ENCODE results near the gene OCEL1.
A peak's percentile ranks its signal among the peaks of the same experiment; 100 is the strongest.
"Not testable (repeated sequence)": the region's sequence is repeated elsewhere in the genome, so short reads cannot be mapped to it uniquely, and the experiment has no call there.

Gene OCEL1, protein sequence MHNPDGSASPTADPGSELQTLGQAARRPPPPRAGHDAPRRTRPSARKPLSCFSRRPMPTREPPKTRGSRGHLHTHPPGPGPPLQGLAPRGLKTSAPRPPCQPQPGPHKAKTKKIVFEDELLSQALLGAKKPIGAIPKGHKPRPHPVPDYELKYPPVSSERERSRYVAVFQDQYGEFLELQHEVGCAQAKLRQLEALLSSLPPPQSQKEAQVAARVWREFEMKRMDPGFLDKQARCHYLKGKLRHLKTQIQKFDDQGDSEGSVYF

DNA sequence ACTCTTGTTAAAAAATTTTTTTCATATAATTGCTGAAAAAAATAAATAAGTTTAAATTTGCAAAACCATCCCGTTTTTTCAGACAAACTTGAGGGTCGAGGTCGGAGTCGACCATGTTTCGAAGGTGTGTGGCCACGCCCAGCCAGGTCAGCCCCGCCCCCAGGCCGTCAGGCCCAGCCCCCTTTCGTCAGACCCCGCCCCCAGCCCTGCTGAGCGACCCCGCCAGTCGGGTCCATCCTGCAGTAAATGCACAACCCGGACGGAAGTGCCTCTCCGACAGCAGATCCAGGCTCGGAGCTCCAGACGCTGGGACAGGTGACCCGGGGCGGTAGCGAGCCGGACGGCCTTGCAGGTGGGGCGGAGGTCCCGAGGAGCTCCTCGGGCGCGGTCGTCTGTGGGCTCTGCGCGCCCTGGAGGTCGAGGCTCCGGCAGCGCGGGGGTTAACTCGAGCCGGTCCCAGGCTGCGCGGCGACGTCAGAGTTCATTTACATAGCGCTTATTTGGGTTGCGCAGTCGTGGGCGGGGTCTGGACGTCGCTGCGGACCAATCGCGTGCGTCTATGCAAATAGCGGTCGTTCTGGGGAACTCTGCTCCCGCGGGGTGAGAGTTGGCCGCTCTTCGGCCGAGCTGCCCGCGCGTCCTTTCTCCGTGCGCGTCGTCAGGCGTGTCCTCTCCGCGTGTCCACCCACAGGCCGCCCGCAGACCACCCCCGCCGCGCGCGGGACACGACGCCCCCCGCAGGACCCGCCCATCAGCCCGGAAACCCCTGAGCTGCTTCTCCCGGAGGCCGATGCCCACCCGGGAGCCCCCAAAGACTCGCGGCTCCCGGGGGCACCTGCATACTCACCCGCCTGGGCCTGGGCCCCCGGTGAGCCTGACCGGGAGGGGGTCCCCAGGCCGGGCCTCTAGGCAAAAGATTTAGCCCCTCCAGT is at the start of gene OCEL1:
TSS of gene OCEL1 (plus strand) at position 225 of the 932 bp plus-strand sequence. CDS start at position 247, 22 bp downstream.
- peak; percentile 98 for DNase-seq

DNA sequence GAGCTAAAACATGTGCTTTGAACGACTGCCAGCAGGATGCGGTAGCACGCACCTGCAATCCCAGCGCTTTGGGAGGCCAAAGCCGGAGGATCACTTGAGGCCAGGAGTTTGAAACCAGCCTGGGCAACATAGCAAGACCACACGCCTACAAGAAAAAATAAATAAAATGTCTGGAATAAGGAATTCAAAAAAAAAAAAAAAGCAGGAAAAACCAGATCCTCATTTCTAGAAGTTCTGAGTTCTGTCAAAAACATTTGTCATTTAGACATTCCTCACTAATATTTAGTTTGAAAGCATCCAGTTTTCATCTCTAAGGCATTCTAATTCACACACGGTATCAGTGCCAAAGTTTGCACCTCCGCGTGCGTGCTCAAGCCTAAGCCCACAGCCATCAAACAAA is 47.7 kb upstream of the OCEL1 start:
- no peak for DNase-seq

DNA sequence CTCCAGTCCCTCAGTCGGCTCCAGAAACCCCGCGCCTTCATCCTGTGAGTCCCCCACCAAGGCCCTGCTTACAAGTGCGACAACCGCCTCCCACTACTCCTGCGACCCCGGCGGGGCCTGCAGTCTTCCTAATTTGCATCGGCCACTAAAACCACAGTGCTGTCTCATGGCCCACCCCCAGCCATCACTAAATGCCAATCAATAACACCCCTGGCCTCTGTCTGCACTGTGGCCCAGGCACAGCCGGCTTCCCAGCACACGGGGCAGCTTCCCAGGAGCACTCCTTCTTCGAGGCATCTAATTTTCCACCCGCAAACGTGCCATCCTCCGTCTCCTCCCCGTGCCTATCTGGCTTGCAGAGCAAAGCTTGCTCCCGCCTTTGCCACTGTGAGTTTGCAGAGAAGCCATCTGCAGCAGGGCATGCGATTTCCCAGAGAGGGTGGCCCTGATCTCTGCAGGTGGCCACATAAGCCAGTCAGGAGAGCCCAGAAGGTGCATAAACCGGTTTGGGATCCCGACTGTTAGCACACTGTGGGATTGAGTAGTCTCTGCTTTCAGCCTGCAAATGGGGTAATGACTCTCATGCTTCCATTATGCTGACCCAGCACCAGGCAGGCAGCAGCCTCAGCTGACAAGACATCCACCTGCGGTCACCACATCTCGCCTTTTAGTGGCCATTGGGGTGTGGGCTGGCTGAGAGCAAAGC is 44.9 kb upstream of the OCEL1 start:
- DNase-seq: no peak

DNA sequence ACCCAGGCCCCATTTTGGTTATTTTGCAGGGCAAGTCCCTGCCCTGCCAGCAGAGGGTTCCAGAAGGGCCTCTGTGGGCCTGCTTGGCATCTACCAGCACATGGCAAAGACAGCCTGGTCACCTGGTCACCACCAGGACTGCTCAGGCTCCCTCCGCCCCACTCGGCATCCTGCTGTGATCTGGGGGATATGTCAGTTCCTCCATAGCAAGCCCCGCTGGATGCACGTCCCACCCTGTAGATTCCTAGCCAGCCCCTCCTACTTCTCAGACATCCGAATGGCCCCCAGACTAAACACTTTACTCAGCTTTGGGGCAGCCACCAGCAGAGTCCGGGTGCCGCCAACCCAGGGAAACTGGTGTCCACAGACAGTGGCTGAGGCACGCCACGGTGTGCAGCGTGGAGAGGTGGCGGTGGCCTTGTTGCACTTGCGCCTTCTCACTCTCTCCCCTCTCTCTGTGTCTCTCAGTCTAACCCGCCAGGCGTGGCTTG is 42.7 kb upstream of the OCEL1 start:
- peak; percentile 49 for DNase-seq

DNA sequence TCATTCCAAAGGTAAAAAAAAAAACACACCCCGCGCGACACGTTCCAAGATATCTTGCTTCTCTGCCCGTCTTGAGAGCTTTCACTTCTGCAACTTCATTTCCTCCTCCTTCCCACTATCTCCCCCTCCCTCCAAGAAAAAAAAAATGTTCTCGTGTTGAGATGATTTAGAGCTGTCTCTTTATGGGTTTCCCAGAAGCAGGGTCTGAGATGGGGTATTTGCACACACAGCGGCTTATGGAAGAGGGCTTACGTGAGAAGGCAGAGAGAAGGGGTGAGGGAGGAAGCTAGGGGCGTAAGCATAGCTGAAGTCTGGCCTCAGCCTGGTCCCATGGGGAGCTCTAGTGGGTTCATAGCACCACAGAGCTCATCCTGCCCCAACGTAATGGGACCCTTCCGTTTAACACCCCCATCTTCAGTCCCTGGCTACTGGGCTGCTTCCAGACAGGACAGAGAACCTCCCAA is 42.1 kb upstream of the OCEL1 start:
- peak; percentile 46 for DNase-seq

DNA sequence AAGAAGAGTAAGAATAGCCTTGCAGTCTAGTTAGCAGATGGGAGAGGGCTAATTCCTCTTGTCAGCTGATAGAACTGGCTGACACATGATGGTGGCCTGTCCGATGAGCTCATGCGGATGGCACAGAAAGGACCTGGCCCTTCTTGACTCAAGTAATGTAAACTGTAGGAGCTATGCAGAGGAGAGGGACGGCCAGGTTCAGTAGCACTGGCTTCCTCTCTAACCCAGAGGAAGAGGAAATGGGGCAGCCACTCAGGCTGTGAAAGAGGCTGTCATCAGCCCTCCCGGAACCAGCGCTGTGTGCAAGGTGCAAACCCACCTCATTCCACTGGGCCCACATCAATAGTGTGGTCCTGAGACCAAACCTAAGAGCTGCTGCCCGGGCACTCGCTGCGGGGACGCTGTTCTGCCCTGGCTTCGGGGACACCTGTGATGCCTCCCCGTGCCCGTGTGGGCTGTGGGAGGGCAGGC is 41.6 kb upstream of the OCEL1 start:
- DNase-seq: peak; percentile 76

DNA sequence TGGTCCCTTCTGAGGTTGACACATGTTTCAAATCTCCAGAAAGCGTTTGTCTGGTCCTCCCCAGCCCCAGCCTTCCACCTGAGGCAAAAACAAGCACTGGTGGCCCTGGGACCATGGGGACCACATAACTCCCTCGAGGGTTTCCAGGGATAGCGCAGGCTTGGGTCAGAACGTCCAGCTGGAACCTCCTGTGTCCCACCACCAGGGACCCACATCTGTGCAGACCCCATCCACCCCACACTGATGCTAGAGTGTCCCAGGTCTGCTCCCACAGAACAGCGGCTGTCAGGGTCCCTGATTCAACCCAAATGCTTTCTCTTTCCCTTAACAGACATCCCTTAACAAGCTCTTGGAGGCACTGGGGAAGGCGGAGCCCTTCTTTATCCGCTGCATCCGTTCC is 40.4 kb upstream of the OCEL1 start:
- no peak for DNase-seq

DNA sequence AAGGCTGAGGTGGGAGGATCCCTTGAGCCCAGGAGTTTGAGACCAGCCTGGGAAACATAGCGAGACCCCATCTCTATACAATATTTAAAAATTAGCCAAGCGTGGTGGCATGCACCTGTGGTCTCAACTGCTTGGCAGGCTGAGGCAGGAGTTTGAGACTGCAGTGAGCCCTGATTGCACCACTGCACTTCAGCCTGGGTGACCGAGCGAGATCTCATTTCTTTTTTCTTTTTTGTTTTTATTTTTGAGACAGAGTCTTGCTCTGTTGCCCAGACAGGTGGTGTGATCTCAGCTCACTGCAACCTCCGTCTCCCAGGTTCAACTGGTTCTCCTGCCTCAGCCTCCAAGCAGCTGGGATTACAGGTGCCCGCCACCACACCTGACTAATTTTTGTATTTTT is 34.3 kb upstream of the OCEL1 start:
- DNase-seq: not testable (repeated sequence)

DNA sequence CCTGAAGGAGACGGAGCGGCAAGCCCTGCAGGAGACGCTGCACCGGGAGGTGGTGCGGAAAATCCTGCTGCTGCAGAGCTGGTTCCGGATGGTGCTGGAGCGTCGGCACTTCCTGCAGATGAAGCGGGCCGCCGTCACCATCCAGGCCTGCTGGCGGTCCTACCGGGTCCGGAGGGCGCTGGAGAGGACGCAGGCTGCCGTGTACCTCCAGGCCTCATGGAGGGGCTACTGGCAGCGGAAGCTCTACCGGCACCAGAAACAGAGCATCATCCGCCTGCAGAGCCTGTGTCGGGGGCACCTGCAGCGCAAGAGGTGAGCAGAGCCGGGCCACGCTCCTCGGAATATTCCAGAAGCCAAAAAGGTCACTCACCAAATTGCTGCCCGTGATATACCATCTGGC is 33.3 kb upstream of the OCEL1 start:
- DNase-seq: no peak

DNA sequence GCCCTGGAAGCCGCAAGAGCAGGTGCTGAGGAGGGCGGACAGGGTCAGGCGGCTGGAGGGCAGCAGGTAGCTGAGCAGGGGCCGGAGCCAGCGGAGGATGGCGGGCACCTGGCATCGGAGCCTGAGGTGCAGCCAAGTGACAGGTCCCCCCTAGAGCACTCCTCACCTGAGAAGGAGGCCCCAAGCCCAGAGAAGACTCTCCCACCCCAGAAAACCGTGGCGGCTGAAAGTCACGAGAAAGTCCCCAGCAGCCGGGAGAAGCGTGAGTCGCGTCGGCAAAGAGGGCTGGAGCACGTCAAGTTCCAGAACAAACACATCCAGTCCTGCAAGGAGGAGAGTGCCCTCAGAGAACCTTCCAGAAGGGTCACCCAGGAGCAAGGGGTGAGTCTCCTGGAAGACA is 31.4 kb upstream of the OCEL1 start:
- DNase-seq: no peak

DNA sequence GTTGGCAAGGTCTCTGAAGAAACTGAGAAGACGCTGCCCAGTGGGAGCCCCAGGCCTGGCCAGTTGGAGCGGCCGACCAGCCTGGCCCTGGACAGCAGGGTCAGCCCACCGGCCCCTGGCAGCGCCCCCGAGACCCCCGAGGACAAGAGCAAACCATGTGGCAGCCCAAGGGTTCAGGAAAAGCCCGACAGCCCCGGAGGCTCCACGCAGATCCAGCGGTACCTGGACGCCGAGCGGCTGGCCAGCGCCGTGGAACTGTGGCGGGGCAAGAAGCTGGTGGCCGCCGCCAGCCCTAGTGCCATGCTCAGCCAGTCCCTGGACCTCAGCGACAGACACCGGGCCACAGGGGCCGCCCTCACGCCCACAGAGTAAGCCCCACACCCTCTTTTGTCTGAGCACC is 30.9 kb upstream of the OCEL1 start:
- no peak for DNase-seq

DNA sequence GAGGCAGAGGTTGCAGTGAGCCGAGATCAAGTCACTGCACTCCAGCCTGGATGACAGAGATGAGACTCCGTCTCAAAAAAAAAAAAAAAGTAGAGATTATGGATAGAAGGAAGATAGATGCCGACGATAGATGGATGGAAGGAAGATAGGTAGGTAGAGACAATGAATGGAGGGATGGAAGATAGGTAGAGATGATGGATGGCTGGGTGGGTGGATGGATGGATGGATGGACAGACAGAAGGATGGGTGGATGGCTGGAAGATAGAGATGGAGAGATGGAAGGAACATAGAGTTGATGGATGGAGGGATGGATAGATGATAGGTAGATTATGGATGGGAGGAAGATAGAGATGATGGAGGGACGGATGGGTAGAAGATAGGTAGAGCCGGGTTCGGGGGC is 29.4 kb upstream of the OCEL1 start:
- DNase-seq: no peak

DNA sequence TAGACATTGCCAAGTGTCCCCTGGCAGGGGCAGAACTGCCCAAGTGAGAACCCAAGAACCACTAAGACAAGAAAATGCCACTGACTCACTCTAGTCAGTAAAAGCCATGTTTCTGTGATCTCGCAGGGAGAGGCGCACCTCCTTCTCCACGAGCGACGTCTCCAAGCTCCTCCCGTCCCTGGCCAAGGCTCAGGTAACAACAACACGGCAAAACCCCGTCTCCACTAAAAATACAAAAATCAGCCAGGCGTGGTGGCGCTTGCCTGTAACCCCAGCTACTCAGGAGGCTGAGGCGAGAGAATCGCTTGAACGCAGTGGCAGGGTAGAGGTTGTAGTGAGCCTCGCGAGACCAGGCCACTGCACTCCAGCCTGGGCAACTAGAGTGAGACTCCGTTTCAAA is 28.4 kb upstream of the OCEL1 start:
- no peak for DNase-seq

DNA sequence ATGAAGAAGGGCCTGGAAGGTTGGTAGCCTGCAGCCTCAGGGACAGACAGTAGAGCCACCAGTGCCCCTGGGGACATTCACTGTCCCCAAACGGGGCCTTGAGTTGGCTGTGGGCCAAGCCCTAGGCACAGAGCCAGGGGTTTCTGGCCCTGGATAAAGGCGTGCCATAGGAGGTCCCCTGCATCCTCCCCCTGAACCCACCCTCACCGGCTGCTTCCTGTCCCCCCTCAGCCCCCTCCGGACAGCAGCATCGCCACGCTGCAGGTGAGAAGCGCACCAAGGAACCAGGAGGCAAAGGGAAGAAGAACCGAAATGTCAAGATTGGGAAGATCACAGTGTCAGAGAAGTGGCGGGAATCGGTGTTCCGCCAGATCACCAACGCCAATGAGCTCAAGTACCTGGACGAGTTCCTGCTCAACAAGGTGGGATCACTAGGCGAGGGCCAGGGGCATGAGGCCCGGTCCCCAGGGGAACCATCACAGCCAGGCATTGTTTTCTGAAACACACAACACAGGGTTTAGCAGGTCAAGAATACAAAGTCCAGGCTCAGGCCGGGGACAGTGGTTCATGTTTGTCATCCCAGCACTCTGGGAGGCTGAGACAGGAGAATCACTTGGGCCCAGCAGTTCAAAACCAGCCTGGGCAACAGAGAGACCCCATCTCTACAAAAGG is 25.5 kb upstream of the OCEL1 start:
- DNase-seq: no peak

DNA sequence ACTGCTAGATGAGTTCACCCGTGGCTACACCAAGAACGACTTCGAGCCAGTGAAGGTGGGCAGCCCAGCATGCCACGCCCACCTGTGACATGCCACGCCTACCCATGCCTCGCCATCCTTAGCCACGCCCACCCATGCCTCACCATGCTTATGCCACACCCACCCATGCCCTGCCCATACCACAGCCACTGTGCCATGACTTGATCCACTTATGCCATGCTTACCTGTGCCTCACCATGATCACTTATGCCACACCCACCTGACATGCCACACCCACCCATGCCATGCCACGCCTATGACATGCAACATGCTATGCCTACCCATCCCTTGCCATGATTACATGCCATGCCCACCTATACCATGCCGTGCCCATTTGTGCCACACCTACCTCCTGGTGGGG is 23.8 kb upstream of the OCEL1 start:
- no peak for DNase-seq

DNA sequence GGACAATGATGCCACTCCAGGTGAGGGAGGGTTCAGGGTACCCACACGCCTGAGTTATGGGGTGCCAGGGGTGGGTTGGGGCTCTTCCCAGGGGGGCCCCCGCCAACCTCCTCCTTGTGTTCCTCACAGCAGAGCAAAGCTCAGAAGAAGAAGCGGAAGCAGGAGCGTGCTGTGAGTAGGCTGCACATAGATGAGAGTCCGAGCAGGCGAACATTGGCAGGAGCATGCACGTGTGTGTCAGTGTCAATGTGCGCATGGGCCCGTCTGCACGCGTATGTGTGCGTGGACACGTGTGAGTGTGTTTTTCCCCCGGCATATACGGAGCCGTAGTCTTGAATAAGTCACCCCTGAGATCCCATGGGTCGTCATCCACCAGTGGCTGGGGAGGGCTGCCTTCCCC is 23.3 kb upstream of the OCEL1 start:
- no peak for DNase-seq

DNA sequence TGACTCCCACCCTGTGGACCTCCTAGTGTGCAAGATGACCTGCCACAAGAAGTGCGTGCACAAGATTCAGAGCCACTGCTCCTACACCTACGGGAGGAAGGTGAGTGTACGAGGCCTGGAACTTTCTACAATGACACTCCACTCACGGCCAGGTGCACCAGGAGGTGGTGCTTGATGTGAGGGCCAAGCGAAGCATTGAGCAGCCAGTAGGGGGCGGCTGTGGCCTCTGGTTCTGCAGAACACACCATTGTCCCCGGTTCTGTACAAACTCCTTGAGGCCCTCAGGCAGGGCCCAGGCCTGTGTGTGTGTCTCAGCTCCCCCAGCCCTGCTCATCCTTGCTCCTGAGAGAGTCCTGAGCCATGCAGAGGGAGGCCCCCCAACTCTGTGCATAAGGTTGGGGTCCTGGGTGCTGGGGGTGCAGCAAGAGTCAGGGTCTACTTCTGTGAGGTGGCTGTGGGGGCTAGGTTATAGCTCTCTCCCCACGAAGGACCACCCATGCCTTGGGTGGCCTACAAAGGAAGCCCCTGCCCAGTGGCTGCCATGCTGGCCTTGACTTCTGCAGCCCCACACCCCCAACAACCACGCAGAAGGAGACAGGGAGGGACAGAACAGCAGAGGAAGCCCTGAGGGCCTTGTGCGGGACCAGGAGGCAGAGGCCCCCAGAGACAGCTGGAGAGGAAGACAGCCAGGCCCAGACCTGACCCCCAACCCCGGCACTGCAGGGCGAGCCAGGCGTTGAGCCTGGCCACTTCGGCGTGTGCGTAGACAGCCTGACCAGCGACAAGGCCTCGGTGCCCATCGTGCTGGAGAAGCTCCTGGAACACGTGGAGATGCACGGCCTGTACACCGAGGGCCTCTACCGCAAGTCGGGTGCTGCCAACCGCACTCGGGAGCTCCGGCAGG is 20.5 kb upstream of the OCEL1 start:
- DNase-seq: peak; percentile 78

DNA sequence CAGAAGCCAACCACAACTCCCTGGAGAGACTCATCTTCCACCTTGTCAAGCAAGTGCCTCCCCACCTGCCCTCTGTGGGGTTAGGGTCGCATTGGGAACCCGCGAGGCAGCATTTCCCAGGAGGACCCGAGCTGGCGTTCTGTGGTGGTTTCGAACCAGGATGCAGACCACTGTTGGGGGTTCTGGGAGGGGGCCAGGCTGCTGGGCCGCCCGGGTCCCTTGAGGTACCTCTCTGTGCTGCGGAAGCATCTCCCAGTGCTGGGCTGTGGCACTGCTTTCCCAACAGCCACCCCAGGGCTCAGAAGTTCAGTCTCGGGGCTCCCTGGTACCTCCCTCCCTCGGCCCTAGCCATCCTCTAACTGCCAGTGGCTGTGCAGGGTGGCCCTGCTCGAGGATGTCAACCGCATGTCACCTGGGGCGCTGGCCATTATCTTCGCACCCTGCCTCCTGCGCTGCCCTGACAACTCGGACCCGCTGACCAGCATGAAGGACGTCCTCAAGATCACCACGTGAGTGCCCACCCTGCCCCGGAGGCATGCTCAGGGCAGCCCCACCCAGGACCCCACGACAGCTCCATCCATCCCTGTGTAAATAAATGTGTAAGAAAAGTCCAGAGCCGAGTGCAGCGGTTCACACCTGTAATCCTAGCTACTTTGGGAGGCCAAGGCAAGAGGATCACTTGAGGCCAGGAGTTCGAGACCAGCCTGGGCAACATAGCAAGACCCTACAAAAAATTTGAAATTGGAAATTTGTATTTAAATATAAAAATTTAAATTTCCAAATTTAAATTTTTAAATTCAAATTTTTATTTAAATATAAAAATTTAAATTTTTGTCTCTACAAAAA is 19.1 kb upstream of the OCEL1 start:
- DNase-seq: no peak

DNA sequence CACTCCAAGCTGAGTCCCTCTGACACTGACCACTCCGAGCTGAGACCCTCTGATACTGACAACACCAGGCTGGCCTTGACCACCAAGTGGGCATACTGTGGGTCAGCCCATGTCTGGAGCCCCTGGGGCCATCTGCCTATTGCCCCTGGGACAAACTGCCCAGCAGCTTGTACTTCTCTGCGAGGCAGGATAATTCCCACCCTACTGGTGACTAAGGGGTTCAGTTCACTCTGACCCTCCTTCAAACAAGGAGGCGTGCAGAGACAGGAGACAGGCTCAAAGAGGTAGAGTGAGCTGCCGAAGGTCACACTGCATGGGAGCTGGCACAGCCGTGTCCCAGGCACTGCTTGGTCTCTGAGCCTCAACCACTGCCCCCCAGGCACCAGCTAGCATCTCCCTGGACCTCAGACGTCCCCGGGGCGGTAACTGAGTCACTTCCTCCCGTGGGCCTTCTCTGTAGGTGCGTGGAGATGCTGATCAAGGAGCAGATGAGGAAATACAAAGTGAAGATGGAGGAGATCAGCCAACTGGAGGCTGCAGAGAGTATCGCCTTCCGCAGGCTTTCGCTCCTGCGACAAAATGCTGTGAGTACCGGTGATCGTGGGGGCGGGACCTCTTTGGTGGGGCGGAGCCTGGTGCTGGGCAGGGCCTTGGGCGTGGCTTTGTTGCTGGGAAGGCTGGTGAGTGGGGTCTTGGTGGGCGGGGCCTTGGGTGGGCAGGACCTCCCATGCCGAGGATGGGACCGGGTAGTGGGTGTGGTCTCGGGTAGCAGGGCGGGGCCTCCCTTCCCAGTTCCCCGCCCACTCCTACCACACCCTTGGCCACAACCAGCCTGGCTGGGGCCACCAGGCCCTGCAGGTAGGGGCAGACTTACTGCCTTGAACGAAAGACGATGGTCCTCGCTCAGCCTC is 16.6 kb upstream of the OCEL1 start:
- peak; percentile 25 for DNase-seq
